Suprapubic skin (tissue), 4 donors: ENCODE measurements around the gene FUBP1. TPM values are rescaled to one million over a fixed set of nuclear protein-coding genes. Genes with fewer than 3 reads are reported as not detected.
"Not testable (repeated sequence)": the region's sequence is repeated elsewhere in the genome, so short reads cannot be mapped to it uniquely, and the experiment has no call there.

Experiments used
- DNase-seq, 2 donors: peaks; one replicate each; pipeline ENCODE4 v3.0.0-alpha.2; 2019; ENCODE audit warnings: low spot score in 2 of 2
- H3K27ac ChIP-seq: fragments of 200-600 bp; sonication (generic); one replicate; pipeline ENCODE4 v1.5.1; 2019
- H3K27me3 ChIP-seq: fragments of 200-600 bp; sonication (generic); one replicate; pipeline ENCODE4 v1.5.1; 2019
- H3K36me3 ChIP-seq: fragments of 200-600 bp; sonication (generic); one replicate; pipeline ENCODE4 v1.5.1; 2019
- H3K4me1 ChIP-seq: fragments of 200-600 bp; sonication (generic); one replicate; pipeline ENCODE4 v1.5.1; 2019
- H3K4me3 ChIP-seq: fragments of 200-600 bp; sonication (generic); one replicate; pipeline ENCODE4 v1.5.1; 2019; ENCODE audit warnings: mild to moderate bottlenecking
- H3K9me3 ChIP-seq: fragments of 200-600 bp; sonication (generic); one replicate; pipeline ENCODE4 v1.5.1; 2019
- EP300 ChIP-seq: sonication (generic); formaldehyde crosslinking; IDR thresholded peaks from one replicate; pipeline ENCODE4 v1.6.1; 2017; ENCODE audit warnings: antibody characterized with exemption
- POLR2A ChIP-seq, 2 donors: fragments of 450-650 bp; IDR thresholded peaks; one replicate each; pipeline ENCODE4 v1.6.1; 2017; ENCODE audit warnings: antibody characterized with exemption in 2 of 2, mild to moderate bottlenecking in 2 of 2, moderate library complexity in 2 of 2
- POLR2AphosphoS5 ChIP-seq, 3 donors: sonication (generic); formaldehyde crosslinking; IDR thresholded peaks; one replicate each; pipeline ENCODE4 v1.6.1; 2017; ENCODE audit warnings: antibody characterized with exemption in 3 of 3
- WGBS: methylation state at CpG from one replicate; pipeline ENCODE4 v1.1.5; 2018; 5-methylcytosine and 5-hydroxymethylcytosine counted together
- total RNA-seq, 4 donors: library from RNA; depleted of rRNA; stranded (reverse); fragments of >200 nt; gene quantifications; one replicate each; pipeline ENCODE4 v1.1.0, GENCODE V29; 2016
- TF ChIP-seq, protein P1 (sequence below), 2 donors: fragments of 200-600 bp in 1 of 2; fragments of 450-650 bp in 1 of 2; sonication (generic) in 1 of 2; IDR thresholded peaks; one replicate each; pipeline ENCODE4 v1.5.1; 2016 to 2019; ENCODE audit warnings: antibody characterized with exemption in 2 of 2, mild to moderate bottlenecking in 1 of 2, moderate library complexity in 1 of 2

Gene FUBP1, protein sequence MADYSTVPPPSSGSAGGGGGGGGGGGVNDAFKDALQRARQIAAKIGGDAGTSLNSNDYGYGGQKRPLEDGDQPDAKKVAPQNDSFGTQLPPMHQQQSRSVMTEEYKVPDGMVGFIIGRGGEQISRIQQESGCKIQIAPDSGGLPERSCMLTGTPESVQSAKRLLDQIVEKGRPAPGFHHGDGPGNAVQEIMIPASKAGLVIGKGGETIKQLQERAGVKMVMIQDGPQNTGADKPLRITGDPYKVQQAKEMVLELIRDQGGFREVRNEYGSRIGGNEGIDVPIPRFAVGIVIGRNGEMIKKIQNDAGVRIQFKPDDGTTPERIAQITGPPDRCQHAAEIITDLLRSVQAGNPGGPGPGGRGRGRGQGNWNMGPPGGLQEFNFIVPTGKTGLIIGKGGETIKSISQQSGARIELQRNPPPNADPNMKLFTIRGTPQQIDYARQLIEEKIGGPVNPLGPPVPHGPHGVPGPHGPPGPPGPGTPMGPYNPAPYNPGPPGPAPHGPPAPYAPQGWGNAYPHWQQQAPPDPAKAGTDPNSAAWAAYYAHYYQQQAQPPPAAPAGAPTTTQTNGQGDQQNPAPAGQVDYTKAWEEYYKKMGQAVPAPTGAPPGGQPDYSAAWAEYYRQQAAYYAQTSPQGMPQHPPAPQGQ
- total RNA-seq: 100 to 1,000 TPM in 1 of 4 donors, 10 to 100 TPM in 3; 57.9 to 178 (median 68.5) TPM

DNA sequence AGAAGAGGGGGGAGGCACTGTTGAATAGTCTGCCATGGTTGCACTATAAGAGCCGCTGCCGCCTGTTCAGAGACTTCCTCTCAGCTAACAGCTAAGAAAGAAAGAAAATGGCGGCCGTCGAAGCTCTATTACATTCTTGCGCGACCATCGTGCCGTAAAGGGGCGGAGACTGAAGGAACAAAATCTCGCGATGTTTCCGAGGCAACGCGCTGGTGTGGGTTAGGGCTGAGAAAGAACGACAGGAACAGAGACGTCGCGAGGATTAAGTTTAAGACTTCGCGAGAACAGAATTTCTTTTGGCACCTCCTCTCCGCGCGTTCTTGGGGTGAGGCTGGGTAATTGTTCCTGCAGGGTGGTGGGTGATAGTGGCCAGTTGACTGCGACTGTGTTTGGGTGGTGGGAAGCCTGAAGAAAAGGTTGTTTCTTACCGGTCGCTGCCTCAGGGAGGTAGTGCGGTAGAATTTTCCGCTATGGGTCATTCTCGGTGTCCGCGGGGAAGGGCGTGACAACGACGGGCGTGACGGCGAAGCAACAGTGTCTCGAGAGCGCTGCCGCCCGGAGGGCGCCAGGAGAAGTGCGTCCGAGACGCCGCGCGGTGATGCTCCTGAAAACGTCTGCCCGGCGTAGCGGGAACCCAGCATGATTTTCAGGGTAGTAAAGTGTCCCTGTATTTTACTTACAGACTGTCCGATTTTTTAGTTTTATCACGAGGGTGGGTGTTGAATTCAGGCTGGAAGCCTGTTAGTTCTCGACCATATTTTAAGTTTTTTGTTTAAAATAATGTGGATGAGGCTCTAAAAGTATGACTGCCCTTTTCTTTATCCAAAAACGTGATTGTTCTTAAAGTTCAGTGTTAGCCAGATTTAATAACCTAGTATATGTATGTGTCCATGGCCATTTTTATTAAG is at the start of gene FUBP1:
FUBP1 (minus strand) TSS at position 104 of the 908 bp plus-strand sequence; CDS start at position 36, 68 bp downstream.
- Histone ChIP-seq H3K4me3 (peak within 1 kb of the TSS; percentile 84), H3K36me3 (no peaks in the 10 kb centered on the region), H3K27me3 (no peaks in the 10 kb centered on the region), H3K27ac (peak within 1 kb of the TSS; percentile 99), H3K4me1 (peaks cover 50% of the 10 kb centered on the region), H3K9me3 (no peaks in the 10 kb centered on the region)
- peak; percentile 98 for DNase-seq
- under 1% methylated on average over 57 of the region's 57 CpGs for WGBS
- TF ChIP-seq POLR2AphosphoS5 (IDR thresholded peaks at IDR 0.05): peak in 2 of 3 donors; percentile 14 to 88
- TF ChIP-seq, protein P1, sequence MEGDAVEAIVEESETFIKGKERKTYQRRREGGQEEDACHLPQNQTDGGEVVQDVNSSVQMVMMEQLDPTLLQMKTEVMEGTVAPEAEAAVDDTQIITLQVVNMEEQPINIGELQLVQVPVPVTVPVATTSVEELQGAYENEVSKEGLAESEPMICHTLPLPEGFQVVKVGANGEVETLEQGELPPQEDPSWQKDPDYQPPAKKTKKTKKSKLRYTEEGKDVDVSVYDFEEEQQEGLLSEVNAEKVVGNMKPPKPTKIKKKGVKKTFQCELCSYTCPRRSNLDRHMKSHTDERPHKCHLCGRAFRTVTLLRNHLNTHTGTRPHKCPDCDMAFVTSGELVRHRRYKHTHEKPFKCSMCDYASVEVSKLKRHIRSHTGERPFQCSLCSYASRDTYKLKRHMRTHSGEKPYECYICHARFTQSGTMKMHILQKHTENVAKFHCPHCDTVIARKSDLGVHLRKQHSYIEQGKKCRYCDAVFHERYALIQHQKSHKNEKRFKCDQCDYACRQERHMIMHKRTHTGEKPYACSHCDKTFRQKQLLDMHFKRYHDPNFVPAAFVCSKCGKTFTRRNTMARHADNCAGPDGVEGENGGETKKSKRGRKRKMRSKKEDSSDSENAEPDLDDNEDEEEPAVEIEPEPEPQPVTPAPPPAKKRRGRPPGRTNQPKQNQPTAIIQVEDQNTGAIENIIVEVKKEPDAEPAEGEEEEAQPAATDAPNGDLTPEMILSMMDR (IDR thresholded peaks at IDR 0.05): peak; percentile 73 to 79
- peak in 1 of 2 donors; percentile 60 for TF ChIP-seq POLR2A (IDR thresholded peaks at IDR 0.05)
- no peak for TF ChIP-seq EP300

DNA sequence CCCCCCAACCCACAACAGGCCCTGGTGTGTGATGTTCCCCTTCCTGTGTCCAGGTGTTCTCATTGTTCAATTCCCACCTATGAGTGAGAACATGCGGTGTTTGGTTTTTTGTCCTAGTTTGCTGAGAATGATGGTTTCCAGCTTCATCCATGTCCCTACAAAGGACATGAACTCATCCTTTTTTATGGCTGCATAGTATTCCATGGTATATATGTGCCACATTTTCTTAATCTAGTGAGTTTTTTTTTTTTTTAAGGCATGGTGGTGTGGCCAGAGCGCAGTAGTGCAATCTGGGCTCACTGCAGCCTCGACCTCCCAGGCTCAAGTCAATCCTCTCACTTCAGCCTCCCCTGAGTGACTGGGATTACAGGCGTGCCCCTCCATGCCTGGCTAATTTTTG is 42.3 kb upstream of the FUBP1 start:
- not testable (repeated sequence) for H3K27ac ChIP-seq, H3K36me3 ChIP-seq
- WGBS: 92% methylated on average over 4 of the region's 4 CpGs

DNA sequence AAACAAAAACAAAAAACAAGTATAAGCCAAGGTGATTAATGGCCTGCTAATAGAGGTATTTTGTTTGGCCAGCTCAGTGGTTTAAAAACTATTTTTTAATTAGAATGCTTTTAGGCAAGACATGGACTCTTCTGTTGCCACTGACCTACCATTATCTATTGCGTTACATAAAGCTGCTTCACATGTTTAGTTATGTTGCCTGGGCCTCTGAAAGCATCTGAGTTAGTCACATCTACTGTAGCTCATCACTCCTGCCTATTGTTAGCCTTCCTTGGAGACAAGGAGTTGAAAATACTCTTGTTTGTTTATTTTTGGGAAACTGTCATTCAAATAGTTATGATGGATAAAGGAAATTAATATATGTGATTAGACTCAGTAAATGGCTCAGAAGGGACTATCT is 40.2 kb upstream of the FUBP1 start:
- no peaks in the 10 kb centered on the region for H3K9me3 ChIP-seq
- H3K4me3 ChIP-seq: no peak overlapping the region
- DNase-seq: no peak
- TF ChIP-seq POLR2AphosphoS5 (IDR thresholded peaks at IDR 0.05): no peak
- TF ChIP-seq, protein P1 (IDR thresholded peaks at IDR 0.05): no peak
- TF ChIP-seq EP300: no peak
- TF ChIP-seq POLR2A (IDR thresholded peaks at IDR 0.05): no peak
- no peaks in the 10 kb centered on the region for H3K4me1 ChIP-seq
- H3K27ac ChIP-seq: no peak overlapping the region
- no peaks in the 10 kb centered on the region for H3K27me3 ChIP-seq
- 100% methylated on average over 1 of the region's 1 CpG for WGBS
- H3K36me3 ChIP-seq: peaks cover 7% of the 10 kb centered on the region

More for the DNA sequence above, 42.3 kb upstream of the FUBP1 start:
- not testable (repeated sequence) for H3K4me3 ChIP-seq, H3K9me3 ChIP-seq, H3K4me1 ChIP-seq, DNase-seq, H3K27me3 ChIP-seq

DNA sequence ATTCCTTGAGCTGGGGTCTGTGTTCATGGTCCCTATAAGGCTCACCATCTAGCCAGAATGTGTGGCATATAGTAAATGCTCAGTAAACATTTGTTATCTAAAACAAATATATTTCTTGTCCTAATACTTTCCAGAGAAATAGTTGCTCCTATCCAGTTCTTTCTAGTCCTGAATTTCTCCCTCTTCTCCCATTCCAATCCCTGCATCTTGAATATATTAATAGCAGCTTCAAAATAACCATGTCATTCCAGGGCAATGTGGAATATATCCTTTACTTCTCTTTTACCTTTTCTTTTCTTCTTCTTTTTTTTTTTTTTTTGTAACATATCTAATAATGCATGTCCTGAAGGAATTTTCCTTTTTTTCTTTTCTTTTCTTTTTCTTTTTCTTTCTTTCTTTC is 36.3 kb upstream of the FUBP1 start:
- Histone ChIP-seq H3K4me1 (peaks cover 8% of the 10 kb centered on the region), H3K4me3 (no peak overlapping the region), H3K9me3 (no peaks in the 10 kb centered on the region), H3K27ac (no peak overlapping the region), H3K36me3 (peaks cover 10% of the 10 kb centered on the region), H3K27me3 (no peaks in the 10 kb centered on the region)
- no peak for DNase-seq
- TF ChIP-seq POLR2AphosphoS5 (IDR thresholded peaks at IDR 0.05): no peak
- TF ChIP-seq EP300: no peak
- TF ChIP-seq, protein P1 (IDR thresholded peaks at IDR 0.05): no peak
- no peak for TF ChIP-seq POLR2A (IDR thresholded peaks at IDR 0.05)

DNA sequence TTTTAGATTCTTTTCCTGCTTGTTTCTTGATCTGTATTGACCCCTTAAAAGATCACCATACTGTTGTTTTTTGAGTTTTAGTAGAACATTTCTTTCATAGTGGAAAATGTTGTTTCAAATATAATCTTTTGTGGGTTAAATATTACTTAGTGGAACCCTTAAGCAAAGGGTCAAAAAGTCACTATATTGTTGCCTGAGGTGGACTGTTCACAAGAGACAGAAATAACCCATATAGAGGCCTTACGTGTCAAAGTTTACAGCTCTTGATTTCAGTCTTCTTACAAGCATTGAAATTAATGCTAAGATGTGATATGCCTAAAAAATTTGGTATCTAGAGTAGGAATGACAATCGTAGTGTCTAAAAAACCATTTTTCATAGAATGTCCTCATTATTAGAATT is 32.2 kb upstream of the FUBP1 start:
- no peak overlapping the region for H3K4me3 ChIP-seq
- no peak for DNase-seq
- no peaks in the 10 kb centered on the region for H3K9me3 ChIP-seq
- no peaks in the 10 kb centered on the region for H3K27me3 ChIP-seq
- WGBS: 94% methylated on average over 2 of the region's 2 CpGs
- no peak overlapping the region for H3K27ac ChIP-seq
- peaks cover 10% of the 10 kb centered on the region for H3K36me3 ChIP-seq
- peaks cover 31% of the 10 kb centered on the region for H3K4me1 ChIP-seq
- TF ChIP-seq EP300: no peak
- no peak for TF ChIP-seq POLR2AphosphoS5 (IDR thresholded peaks at IDR 0.05)
- TF ChIP-seq POLR2A (IDR thresholded peaks at IDR 0.05): no peak
- TF ChIP-seq, protein P1 (IDR thresholded peaks at IDR 0.05): no peak
